ENCODE measurements around the gene ZNF280C. TPM values are rescaled to one million over a fixed set of nuclear protein-coding genes. Genes with fewer than 3 reads are reported as not detected.
A peak's percentile ranks its signal among the peaks of the same experiment; 100 is the strongest.

Gene ZNF280C
- total and polyA plus RNA-seq, 4 donors, result 0.50 to 2.3 (median 1.00) TPM

- TF ChIP-seq, protein P1, sequence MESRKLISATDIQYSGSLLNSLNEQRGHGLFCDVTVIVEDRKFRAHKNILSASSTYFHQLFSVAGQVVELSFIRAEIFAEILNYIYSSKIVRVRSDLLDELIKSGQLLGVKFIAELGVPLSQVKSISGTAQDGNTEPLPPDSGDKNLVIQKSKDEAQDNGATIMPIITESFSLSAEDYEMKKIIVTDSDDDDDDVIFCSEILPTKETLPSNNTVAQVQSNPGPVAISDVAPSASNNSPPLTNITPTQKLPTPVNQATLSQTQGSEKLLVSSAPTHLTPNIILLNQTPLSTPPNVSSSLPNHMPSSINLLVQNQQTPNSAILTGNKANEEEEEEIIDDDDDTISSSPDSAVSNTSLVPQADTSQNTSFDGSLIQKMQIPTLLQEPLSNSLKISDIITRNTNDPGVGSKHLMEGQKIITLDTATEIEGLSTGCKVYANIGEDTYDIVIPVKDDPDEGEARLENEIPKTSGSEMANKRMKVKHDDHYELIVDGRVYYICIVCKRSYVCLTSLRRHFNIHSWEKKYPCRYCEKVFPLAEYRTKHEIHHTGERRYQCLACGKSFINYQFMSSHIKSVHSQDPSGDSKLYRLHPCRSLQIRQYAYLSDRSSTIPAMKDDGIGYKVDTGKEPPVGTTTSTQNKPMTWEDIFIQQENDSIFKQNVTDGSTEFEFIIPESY (IDR thresholded peaks at IDR 0.05), result no peak
- TF ChIP-seq YY1 (IDR thresholded peaks at IDR 0.05) (no peak), SP1 (IDR thresholded peaks at IDR 0.05) (no peak), GABPA (IDR thresholded peaks at IDR 0.05 in 1 of 2, conservative IDR thresholded peaks at IDR 0.05 in 1 of 2) (no peak)
Measured at GRCh38 chrX:130196466-130196865, 72.2 kb downstream of the ZNF280C start (continued).

GRCh38 chrX:130190801-130191200, 77.9 kb downstream of the ZNF280C start:
- H3K4me1 ChIP-seq (ENCODE audit: control insufficient read depth in 4 of 4, insufficient read depth in 4 of 4, low read length in 3 of 4), result no peaks in the 10 kb centered on the region
- H3K4me3 ChIP-seq (ENCODE audit: low read depth in 1 of 3, low read length in 3 of 3), result no peak overlapping the region
- H3K27ac ChIP-seq (ENCODE audit: low read depth in 1 of 2, low read length in 2 of 2), result no peak overlapping the region
- H3K9me3 ChIP-seq (ENCODE audit: control insufficient read depth in 4 of 4, low read length in 3 of 4), result no peaks in the 10 kb centered on the region
- TF ChIP-seq HNF4A (conservative IDR thresholded peaks at IDR 0.05) (no peak), FOXA1 (IDR thresholded peaks at IDR 0.05) (no peak)
- WGBS, result 86% methylated on average over 4 of the region's 4 CpGs
- H3K9ac ChIP-seq (ENCODE audit: low read depth in 1 of 2, low read length in 2 of 2), result no peak overlapping the region
- DNase-seq (ENCODE audit: low spot score), result no peak
- no peaks in the 10 kb centered on the region for H3K27me3 ChIP-seq (ENCODE audit: control insufficient read depth in 4 of 4, insufficient read depth in 4 of 4, low read length in 3 of 4)
- H3K36me3 ChIP-seq (ENCODE audit: control insufficient read depth in 4 of 4, insufficient read depth in 3 of 4, low read depth in 1 of 4, low read length in 3 of 4), result no peaks in the 10 kb centered on the region

DNA sequence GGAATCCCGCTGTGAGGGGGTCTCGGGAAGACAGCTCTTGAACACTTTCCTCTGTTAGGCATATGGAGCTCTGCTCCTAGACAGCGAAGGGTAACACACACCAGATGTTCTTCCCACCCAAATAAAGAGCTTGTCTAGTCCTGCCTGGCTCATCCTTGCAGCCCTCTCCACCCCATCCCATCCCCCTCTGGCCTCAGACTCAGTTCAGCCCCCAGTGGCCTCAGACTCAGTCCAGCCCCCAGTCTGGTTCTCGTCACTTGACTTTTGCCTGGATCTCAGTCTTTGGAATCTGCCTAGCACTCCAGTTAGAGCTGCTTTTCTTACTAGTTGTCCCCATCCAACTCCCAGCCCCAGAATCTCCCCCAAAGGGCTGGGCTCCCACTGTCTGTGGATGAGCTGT, 82.0 kb downstream of the ZNF280C start:
- Histone ChIP-seq H3K9ac (ENCODE audit: low read depth in 1 of 2, low read length in 2 of 2) (no peak overlapping the region), H3K4me1 (ENCODE audit: control insufficient read depth in 4 of 4, insufficient read depth in 4 of 4, low read length in 3 of 4) (no peaks in the 10 kb centered on the region), H3K36me3 (ENCODE audit: control insufficient read depth in 4 of 4, insufficient read depth in 3 of 4, low read depth in 1 of 4, low read length in 3 of 4) (no peaks in the 10 kb centered on the region), H3K4me3 (ENCODE audit: low read depth in 1 of 3, low read length in 3 of 3) (no peak overlapping the region), H3K27ac (ENCODE audit: low read depth in 1 of 2, low read length in 2 of 2) (no peak overlapping the region), H3K27me3 (ENCODE audit: control insufficient read depth in 4 of 4, insufficient read depth in 4 of 4, low read length in 3 of 4) (no peaks in the 10 kb centered on the region), H3K9me3 (ENCODE audit: control insufficient read depth in 4 of 4, low read length in 3 of 4) (no peaks in the 10 kb centered on the region)
- DNase-seq (ENCODE audit: low spot score), result no peak
- WGBS, result 82% methylated on average over 4 of the region's 4 CpGs
- TF ChIP-seq ATF3 (IDR thresholded peaks at IDR 0.05) (no peak), HNF4A (conservative IDR thresholded peaks at IDR 0.05) (no peak), NR2F2 (IDR thresholded peaks at IDR 0.05) (peak; percentile 10), EGR1 (IDR thresholded peaks at IDR 0.05; ENCODE audit: low read depth in 2 of 2) (no peak)

DNA sequence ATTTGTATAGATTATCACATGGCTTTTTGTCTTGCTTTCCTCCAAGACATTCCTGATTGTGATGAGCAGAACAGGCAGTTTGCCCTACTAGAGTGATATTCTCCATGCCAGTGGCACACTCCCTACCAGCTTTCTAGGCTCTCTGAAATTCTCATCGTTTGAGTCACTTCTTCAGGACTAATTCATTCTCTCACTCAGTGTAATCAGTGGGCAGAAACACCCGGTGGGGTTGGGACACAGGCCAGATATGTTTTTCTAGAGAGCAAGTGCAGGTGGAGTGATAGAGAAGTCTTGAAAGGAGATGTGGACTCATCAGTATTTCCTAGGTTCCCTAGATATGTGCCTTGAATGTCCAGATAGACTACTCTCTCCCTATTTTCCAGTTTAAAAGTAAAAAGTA, 83.8 kb downstream of the ZNF280C start:
- Histone ChIP-seq H3K36me3 (ENCODE audit: control insufficient read depth in 4 of 4, insufficient read depth in 3 of 4, low read depth in 1 of 4, low read length in 3 of 4) (no peaks in the 10 kb centered on the region), H3K4me1 (ENCODE audit: control insufficient read depth in 4 of 4, insufficient read depth in 4 of 4, low read length in 3 of 4) (no peaks in the 10 kb centered on the region), H3K27ac (ENCODE audit: low read depth in 1 of 2, low read length in 2 of 2) (no peak overlapping the region), H3K9me3 (ENCODE audit: control insufficient read depth in 4 of 4, low read length in 3 of 4) (no peaks in the 10 kb centered on the region), H3K9ac (ENCODE audit: low read depth in 1 of 2, low read length in 2 of 2) (no peak overlapping the region), H3K4me3 (ENCODE audit: low read depth in 1 of 3, low read length in 3 of 3) (no peak overlapping the region), H3K27me3 (ENCODE audit: control insufficient read depth in 4 of 4, insufficient read depth in 4 of 4, low read length in 3 of 4) (no peaks in the 10 kb centered on the region)
- TF ChIP-seq TAF1 (conservative IDR thresholded peaks at IDR 0.05) (no peak), NR2F2 (IDR thresholded peaks at IDR 0.05) (no peak), RAD21 (IDR thresholded peaks at IDR 0.05) (no peak), SP1 (IDR thresholded peaks at IDR 0.05) (no peak), JUND (IDR thresholded peaks at IDR 0.05) (no peak), HNF4G (IDR thresholded peaks at IDR 0.05) (no peak), FOXA1 (IDR thresholded peaks at IDR 0.05) (no peak), EGR1 (IDR thresholded peaks at IDR 0.05; ENCODE audit: low read depth in 2 of 2) (no peak), RXRA (IDR thresholded peaks at IDR 0.05) (no peak)
- TF ChIP-seq, protein P1 (IDR thresholded peaks at IDR 0.05), result no peak
- TF ChIP-seq, protein P2, sequence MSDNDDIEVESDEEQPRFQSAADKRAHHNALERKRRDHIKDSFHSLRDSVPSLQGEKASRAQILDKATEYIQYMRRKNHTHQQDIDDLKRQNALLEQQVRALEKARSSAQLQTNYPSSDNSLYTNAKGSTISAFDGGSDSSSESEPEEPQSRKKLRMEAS (IDR thresholded peaks at IDR 0.05), result no peak
- no peak for DNase-seq (ENCODE audit: low spot score)
- WGBS, result 55% methylated on average over 2 of the region's 2 CpGs

Data from liver (tissue), 9 donors.